Astrocyte (in vitro differentiated cells and primary cell): ENCODE data around the gene SH3GL2. TPM values are rescaled to one million over a fixed set of nuclear protein-coding genes. Genes with fewer than 3 reads are reported as not detected.

Experiments
- DNase-seq: peaks from one replicate; pipeline ENCODE4 v3.0.0-alpha.2; 2010; ENCODE audit warnings: low read depth
- FAIRE-seq: peaks from 2 replicates; lab custom pipeline; 2011; peaks lifted over from hg19 to GRCh38; lab: Jason Lieb, UNC
- H2AFZ ChIP-seq: 2 replicates; pipeline ENCODE4 v1.6.0; 2012; ENCODE audit warnings: low read depth, low read length, inconsistent platforms
- H3K27ac ChIP-seq: 2 replicates; pipeline ENCODE4 v1.5.1; 2011; ENCODE audit warnings: low read depth, low read length, inconsistent platforms
- H3K27me3 ChIP-seq: 2 replicates; pipeline ENCODE4 v1.6.0; 2011; ENCODE audit warnings: low read length, inconsistent platforms; ENCODE audit not compliant: insufficient read depth
- H3K36me3 ChIP-seq: 2 replicates; pipeline ENCODE4 v1.5.1; 2011; ENCODE audit warnings: low read length, inconsistent platforms; ENCODE audit not compliant: insufficient read depth
- H3K4me1 ChIP-seq: 2 replicates; pipeline ENCODE4 v1.5.1; 2011; ENCODE audit warnings: low read length, inconsistent platforms; ENCODE audit not compliant: insufficient read depth
- H3K4me2 ChIP-seq: 2 replicates; pipeline ENCODE4 v1.6.0; 2012; ENCODE audit warnings: low read length, inconsistent platforms
- H3K4me3 ChIP-seq: 2 replicates; pipeline ENCODE4 v1.5.1; 2011; ENCODE audit warnings: low read depth, mild to moderate bottlenecking, low read length, inconsistent platforms; ENCODE audit not compliant: insufficient read depth
- H3K79me2 ChIP-seq: 2 replicates; pipeline ENCODE4 v1.6.0; 2012; ENCODE audit warnings: mild to moderate bottlenecking, low read length, inconsistent platforms; ENCODE audit not compliant: insufficient read depth
- H3K9ac ChIP-seq: 2 replicates; pipeline ENCODE4 v1.6.0; 2012; ENCODE audit warnings: mild to moderate bottlenecking, low read length, inconsistent platforms
- H3K9me3 ChIP-seq: 2 replicates; pipeline ENCODE4 v1.5.1; 2012; ENCODE audit warnings: low read depth, mild to moderate bottlenecking, low read length, inconsistent platforms; ENCODE audit not compliant: insufficient read depth
- H4K20me1 ChIP-seq: 2 replicates; pipeline ENCODE4 v1.6.0; 2012; ENCODE audit warnings: low read length, inconsistent platforms; ENCODE audit not compliant: insufficient read depth
- H3K27ac Mint-ChIP-seq: one replicate; pipeline ENCODE4 v1.8.0; 2021; ENCODE audit warnings: mild to moderate bottlenecking, mixed read lengths; ENCODE audit not compliant: unreplicated experiment
- H3K27me3 Mint-ChIP-seq: one replicate; pipeline ENCODE4 v1.8.0; 2021; ENCODE audit warnings: low read depth, mixed read lengths; ENCODE audit not compliant: unreplicated experiment
- H3K36me3 Mint-ChIP-seq: one replicate; pipeline ENCODE4 v1.8.0; 2021; ENCODE audit warnings: low read depth, mixed read lengths; ENCODE audit not compliant: unreplicated experiment
- H3K4me1 Mint-ChIP-seq: one replicate; pipeline ENCODE4 v1.8.0; 2021; ENCODE audit warnings: low read depth, mixed read lengths; ENCODE audit not compliant: unreplicated experiment
- H3K4me3 Mint-ChIP-seq: one replicate; pipeline ENCODE4 v1.8.0; 2021; ENCODE audit warnings: mild to moderate bottlenecking, moderate library complexity, mixed read lengths; ENCODE audit not compliant: unreplicated experiment
- H3K9me3 Mint-ChIP-seq: one replicate; pipeline ENCODE4 v1.8.0; 2021; ENCODE audit warnings: mild to moderate bottlenecking, mixed read lengths; ENCODE audit not compliant: unreplicated experiment
- EZH2 ChIP-seq: IDR thresholded peaks from 2 replicates; pipeline ENCODE4 v1.6.1; 2012; ENCODE audit warnings: mild to moderate bottlenecking, low read length, inconsistent platforms; ENCODE audit not compliant: insufficient read depth
- total RNA-seq: library from RNA; stranded (reverse); gene quantifications from 2 replicates; pipeline ENCODE4 v1.2.1, GENCODE V29; 2021
- TF ChIP-seq, protein P1 (sequence below): IDR thresholded peaks from 2 replicates; pipeline ENCODE4 v1.5.1; 2011; ENCODE audit warnings: low read depth, mild to moderate bottlenecking, inconsistent platforms, low read length, moderate library complexity; ENCODE audit not compliant: insufficient read depth

Gene SH3GL2
- total RNA-seq, 1 donor from 2014 or later = 0.16 TPM

DNA sequence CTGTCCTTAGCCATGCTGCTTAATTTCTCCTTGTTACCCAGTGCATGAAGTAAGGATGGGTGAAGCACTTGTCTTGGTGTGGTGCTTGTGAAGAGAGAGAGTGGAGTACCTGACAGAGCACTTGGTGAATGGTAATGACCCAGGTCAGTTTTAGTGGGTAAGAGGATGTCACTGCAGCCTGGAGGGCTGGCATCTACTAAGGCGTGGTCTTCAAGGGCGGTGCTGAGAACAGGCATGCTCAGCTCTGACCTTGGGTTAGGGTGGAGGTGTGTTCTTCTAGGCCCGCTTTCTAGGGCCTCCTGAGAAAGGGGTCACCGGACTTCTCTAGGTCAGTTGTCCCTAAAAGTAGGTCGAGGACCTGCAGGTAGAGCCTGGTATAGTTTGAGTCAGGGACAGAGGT is 25.7 kb downstream of the SH3GL2 start:
- no peak overlapping the region for H3K4me2 ChIP-seq
- no peak overlapping the region for H3K9ac ChIP-seq
- no peak overlapping the region for H2AFZ ChIP-seq
- H3K27me3 ChIP-seq = no peaks in the 10 kb centered on the region
- TF ChIP-seq EZH2 = no peak
- TF ChIP-seq, protein P1, sequence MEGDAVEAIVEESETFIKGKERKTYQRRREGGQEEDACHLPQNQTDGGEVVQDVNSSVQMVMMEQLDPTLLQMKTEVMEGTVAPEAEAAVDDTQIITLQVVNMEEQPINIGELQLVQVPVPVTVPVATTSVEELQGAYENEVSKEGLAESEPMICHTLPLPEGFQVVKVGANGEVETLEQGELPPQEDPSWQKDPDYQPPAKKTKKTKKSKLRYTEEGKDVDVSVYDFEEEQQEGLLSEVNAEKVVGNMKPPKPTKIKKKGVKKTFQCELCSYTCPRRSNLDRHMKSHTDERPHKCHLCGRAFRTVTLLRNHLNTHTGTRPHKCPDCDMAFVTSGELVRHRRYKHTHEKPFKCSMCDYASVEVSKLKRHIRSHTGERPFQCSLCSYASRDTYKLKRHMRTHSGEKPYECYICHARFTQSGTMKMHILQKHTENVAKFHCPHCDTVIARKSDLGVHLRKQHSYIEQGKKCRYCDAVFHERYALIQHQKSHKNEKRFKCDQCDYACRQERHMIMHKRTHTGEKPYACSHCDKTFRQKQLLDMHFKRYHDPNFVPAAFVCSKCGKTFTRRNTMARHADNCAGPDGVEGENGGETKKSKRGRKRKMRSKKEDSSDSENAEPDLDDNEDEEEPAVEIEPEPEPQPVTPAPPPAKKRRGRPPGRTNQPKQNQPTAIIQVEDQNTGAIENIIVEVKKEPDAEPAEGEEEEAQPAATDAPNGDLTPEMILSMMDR = no peak
- no peaks in the 10 kb centered on the region for H3K27me3 Mint-ChIP-seq
- no peaks in the 10 kb centered on the region for H4K20me1 ChIP-seq
- H3K9me3 Mint-ChIP-seq = no peaks in the 10 kb centered on the region
- FAIRE-seq = no peak
- no peak for DNase-seq
- no peak overlapping the region for H3K27ac ChIP-seq
- no peaks in the 10 kb centered on the region for H3K79me2 ChIP-seq
- H3K9me3 ChIP-seq = no peaks in the 10 kb centered on the region
- H3K36me3 ChIP-seq = no peaks in the 10 kb centered on the region
- H3K4me3 ChIP-seq = no peak overlapping the region
- H3K27ac Mint-ChIP-seq = no peak overlapping the region
- H3K4me1 Mint-ChIP-seq = peaks cover 9% of the 10 kb centered on the region
- H3K4me1 ChIP-seq = peaks cover 5% of the 10 kb centered on the region
- H3K4me3 Mint-ChIP-seq = no peak overlapping the region
- H3K36me3 Mint-ChIP-seq = no peaks in the 10 kb centered on the region

DNA sequence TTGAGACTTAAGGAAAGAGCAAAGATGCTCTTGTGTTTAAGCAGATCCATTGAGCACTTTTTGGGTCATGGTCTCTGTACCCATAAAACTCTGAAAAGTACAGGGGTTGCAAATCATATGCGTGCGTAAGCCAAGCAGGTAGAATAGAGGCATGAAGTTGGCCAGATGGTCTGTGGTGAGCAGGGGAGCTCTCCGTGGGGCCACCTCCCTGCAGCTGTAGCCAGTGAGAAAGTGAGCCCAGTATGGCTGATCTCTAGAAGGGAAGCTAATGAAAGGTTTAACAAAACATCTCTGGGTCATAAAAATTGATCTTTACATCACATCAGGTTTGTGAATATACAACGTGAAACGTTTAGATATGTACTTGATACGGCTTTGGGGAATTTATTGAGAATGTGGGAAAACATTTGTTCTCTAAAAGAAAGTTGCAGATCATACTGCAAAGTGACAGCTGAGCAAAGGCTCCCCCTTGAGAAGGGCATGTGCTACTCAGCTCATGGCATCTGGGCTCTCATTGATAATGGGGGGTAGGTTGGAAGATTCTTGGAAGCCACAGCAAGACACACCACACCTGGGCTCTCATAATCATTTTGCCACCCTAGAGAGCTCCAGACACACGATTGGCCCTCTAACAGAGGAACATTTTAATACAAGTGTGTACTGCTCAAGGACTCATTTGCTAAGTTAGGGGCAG is 30.6 kb downstream of the SH3GL2 start:
- Histone ChIP-seq H3K9me3 (no peaks in the 10 kb centered on the region), H3K79me2 (no peaks in the 10 kb centered on the region), H3K9ac (no peak overlapping the region), H3K27ac (no peak overlapping the region), H4K20me1 (no peaks in the 10 kb centered on the region), H3K4me2 (no peak overlapping the region), H2AFZ (no peak overlapping the region), H3K4me1 (peaks cover 10% of the 10 kb centered on the region), H3K27me3 (no peaks in the 10 kb centered on the region), H3K36me3 (no peaks in the 10 kb centered on the region), H3K4me3 (no peak overlapping the region)
- DNase-seq = no peak
- TF ChIP-seq, protein P1 = no peak
- no peak for TF ChIP-seq EZH2
- peaks cover 12% of the 10 kb centered on the region for H3K4me1 Mint-ChIP-seq
- no peak overlapping the region for H3K4me3 Mint-ChIP-seq
- no peak for FAIRE-seq
- peaks cover 4% of the 10 kb centered on the region for H3K27me3 Mint-ChIP-seq
- H3K36me3 Mint-ChIP-seq = no peaks in the 10 kb centered on the region
- H3K27ac Mint-ChIP-seq = no peak overlapping the region
- no peaks in the 10 kb centered on the region for H3K9me3 Mint-ChIP-seq

DNA sequence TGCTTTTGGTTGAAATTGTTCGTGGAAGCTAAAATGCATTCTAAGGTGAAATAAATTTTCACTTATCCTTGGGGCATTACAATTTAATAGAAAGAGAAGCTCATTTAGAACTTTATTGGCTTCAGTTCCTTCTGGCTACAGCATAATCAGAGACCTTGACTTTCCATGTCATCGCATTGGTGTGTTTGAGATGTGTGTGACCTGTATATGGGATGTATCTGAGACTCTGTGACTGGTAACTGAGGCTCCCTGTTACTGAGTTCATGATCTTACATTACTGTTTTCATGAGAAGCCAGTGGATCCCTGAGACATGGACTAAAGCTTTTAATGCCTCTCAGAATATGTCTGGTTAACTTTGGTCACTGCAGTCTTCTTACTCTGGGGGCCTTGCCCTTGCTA is 32.5 kb downstream of the SH3GL2 start:
- Histone ChIP-seq H3K4me1 (peaks cover 10% of the 10 kb centered on the region), H3K9ac (no peak overlapping the region), H2AFZ (no peak overlapping the region), H3K27me3 (no peaks in the 10 kb centered on the region), H3K79me2 (no peaks in the 10 kb centered on the region), H3K27ac (no peak overlapping the region), H3K9me3 (no peaks in the 10 kb centered on the region), H3K4me3 (no peak overlapping the region), H3K36me3 (no peaks in the 10 kb centered on the region), H3K4me2 (no peak overlapping the region), H4K20me1 (no peaks in the 10 kb centered on the region)
- Mint-ChIP-seq H3K9me3 (no peaks in the 10 kb centered on the region), H3K4me3 (no peak overlapping the region), H3K27me3 (peaks cover 4% of the 10 kb centered on the region), H3K4me1 (peaks cover 12% of the 10 kb centered on the region), H3K36me3 (no peaks in the 10 kb centered on the region), H3K27ac (no peak overlapping the region)
- DNase-seq = no peak
- no peak for FAIRE-seq
- TF ChIP-seq, protein P1 = no peak
- TF ChIP-seq EZH2 = no peak
